KBM-7 (cell line): ENCODE results near the gene CDC6.
A peak's percentile ranks its signal among the peaks of the same experiment; 100 is the strongest.

Source experiments
- DNase-seq: peaks from one replicate; pipeline ENCODE4 v3.0.0-alpha.2; 2015
- in situ Hi-C: fragments of 300-500 bp; cut with MboI; formaldehyde crosslinking; loops from 2 replicates; pipeline ENCODE4 v1.14.3; 2020; ENCODE audit warnings: low sequenced_read_pairs, low pct_unique_long_range_greater_than_20kb, mixed read lengths

The CDC6 gene

DNA sequence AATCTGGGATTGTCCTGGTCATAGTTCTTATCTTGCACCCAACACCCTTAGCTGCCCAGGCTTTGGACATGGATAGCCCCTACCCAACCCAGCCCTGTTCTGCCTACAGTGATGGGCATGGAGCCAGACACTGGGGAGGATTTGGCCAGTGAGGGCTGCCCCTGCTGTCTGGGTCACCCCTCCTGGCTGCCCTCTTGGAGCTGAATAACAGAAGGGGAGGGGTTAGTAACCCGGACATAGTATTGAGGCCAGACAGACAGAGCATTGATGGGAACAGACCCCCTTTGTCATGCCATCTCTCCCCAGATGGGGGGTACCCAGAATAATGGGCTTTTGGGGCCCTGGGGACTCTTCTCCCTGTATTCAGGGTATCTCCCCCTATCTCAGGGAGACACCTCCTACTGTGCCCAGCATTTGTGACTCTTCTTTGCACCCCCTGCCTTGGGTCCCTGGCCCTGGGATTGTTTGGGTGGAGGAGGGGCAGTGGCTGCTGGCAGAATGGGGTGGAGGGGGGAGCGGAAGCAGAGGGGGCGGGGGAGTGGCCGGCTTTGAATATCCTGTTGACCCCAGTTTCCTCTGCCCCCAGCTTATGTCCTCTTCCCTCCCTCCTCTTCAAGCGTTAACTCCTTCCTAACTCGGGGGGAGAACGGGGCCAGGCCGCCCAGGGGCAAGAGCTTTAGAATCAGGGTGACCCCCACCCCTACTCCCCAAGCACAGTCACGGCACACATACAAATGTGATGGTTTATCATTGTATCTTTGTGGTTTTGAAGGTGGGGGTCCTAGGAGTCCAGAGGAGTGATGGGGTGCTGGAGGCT, 59.8 kb downstream of the CDC6 start:
- in situ Hi-C loops, result no loop called here
- no peak for DNase-seq

DNA sequence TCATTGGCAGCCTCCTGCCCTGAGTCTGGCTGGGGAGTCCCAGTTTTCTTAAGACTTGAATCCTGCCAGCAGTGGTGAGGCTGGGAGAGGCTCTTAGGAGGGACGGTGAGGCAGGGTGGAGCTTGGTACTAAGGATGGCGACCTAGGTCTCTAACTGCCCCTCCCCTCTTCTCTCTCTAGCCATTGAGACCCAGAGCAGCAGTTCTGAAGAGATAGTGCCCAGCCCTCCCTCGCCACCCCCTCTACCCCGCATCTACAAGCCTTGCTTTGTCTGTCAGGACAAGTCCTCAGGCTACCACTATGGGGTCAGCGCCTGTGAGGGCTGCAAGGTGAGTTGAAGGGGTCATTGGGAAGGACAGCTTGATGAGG, 60.4 kb downstream of the CDC6 start:
- in situ Hi-C loops, result no loop called here
- no peak for DNase-seq

DNA sequence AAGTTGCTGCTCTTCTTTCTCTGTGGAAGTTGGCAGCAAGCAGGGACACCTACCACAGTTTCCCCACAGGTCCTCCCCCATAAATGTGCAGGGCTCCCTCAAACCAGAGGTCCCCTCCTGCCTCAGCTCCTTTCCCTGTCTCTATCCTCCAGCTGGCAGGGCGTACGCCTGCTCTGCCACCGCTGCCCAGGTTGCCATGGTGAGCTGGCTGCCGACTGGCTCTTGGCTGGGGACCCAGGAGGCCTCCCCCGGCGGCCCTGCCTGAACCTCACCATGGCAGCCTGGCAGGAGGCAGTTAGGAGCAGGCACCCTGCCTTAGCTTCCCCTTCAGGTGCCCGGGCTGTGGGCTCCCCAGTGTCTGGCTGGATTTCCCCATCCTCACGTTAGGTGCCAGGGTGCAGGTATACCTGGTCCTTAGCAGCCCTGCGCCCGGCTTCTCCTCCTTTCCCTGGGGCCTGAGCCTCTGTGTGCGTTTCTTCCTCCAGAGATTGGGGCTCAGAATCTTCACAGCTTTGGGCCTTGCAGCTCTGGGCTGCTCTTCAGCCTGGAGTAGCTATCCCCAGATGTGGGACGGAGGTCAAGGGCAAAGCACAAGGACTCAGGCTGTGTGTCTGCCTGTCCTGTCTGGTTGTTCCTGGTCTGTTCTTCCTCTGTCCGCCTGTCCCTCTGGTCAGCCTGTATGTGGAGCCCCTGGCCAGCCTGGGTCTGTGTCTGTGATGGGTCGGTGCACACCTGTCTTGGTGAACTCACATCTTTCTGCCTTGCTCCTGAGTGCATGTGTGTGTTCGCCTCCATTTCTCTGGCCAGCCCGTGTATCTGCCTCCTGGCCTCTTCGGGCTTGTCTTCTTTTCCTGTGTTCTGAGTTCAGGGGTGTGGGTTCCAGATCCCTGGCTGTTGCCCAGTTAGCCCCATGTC, 61.1 kb downstream of the CDC6 start:
- in situ Hi-C loops, result no loop called here
- DNase-seq, result no peak

DNA sequence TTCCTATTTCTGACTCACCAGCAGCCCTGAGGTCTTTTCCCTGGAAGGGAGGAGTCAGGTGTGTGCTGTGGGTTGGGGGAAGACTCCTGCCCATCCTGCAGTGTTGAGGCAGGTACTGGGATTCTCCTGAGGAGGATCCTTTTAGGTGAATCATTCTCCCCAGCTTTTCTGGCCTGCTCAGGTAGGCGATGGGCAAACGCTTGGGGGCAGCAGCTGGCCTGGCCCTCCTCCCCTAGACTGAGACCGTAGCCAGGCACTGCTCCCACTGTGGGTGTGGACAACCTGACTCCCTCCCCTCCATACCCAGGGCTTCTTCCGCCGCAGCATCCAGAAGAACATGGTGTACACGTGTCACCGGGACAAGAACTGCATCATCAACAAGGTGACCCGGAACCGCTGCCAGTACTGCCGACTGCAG, 61.8 kb downstream of the CDC6 start:
- in situ Hi-C loops, result no loop called here
- no peak for DNase-seq

DNA sequence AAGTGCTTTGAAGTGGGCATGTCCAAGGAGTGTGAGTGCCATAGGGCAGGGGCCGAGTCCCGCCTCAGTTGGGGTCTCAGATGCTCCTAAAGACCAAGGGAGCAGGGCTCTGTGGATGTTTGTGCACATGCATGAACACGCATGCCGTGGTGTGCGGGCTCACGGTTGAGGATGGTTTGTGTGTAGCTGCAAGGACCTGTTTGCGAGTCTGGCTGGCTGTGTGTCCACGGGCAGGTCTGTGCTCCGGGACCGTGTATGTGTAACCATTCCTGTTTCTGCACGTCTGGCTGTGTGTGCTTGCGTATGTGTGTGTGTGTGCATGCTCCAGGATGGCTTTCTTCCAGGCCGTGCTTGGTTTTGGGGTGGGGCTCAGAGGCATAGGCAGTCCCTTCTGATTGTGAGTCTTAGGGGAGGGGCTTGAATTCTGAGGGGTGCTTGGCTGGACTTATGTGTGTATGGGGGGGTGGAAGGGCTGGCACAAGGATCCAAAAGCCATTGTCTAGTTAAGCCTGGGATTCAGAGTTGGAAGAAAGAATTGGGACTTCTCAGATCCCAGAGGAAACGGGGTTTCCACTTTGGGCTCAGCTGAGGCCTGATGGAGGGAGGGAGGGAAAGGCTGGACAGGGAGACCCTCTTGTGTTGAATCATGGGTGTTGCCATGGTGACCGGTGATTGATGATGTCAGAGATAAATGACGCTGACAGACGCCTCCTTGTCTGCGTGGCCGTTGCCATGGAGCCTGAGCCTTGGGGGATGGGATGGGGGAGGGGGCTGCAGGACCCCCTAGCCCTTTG, 62.4 kb downstream of the CDC6 start:
- DNase-seq, result no peak
- in situ Hi-C loops, result no loop called here

DNA sequence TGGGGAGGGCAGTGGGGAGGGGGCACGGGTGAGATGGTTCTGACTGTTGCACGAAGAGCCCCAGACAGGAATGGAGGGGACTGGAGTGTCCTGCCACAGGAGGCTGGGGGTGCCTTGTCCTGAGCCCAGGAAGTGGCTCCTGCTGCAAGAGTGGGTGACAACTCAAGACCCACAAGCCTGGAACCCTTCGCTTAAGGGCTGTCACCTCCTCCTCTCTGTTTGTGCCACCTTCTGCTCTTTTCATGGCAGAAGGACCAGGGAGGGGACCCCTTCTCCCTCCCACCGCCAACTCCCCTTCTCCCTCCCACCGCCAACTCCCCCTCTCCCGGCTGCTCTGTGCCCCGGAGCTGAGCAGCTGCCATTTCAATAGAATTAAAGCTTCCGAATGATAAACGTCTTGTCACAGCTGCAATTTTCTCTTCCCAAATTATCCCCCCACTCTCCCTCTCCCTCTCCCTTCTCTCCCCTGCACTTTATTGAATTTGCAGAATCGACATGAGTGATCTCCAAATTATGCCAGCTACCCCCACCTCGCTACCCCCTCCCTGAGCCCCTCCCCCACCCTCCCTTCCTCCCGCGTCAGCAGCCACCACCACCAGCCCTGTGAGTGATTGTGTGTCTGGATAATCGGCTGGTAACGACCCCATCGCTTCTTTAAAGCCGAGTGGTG, 63.1 kb downstream of the CDC6 start:
- DNase-seq, result no peak
- in situ Hi-C loops, result no loop called here

DNA sequence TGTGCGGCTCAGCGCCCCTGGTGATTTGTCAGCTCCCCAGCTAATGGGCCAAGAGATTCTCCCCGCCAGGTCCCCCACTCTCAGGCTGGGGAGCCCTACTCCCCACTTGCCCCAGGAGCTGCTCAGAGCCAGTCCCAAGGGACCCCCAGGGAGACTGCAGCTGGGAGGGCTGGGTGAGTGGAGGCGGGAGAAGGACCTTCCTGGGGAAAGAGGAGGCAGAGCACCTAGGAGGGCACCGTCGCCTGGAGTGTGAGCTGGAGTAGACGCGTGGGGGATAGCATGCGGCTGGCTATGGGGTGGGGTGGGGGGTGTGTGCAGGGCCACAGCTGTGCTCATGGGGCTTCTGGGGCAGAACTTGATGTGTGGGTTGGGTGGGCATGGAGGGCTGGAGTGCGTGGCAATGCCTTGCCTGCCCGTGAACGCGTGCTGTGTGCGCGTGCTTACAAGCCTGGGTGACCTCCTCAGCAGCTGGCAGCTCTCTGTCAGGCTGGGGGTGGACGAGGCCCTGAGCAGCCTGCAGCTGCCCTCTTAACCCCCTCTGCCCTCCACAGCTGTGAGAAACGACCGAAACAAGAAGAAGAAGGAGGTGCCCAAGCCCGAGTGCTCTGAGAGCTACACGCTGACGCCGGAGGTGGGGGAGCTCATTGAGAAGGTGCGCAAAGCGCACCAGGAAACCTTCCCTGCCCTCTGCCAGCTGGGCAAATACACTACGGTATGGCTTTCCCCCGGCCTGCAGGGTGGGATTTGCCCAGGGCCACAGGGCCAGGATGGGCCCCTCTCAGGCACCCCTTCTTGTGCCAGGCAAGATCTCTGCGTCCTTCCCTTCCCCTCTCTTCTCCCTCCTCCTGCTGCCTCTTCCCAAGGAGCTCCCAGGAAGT, 63.9 kb downstream of the CDC6 start:
- in situ Hi-C loops, result no loop called here
- DNase-seq, result no peak

DNA sequence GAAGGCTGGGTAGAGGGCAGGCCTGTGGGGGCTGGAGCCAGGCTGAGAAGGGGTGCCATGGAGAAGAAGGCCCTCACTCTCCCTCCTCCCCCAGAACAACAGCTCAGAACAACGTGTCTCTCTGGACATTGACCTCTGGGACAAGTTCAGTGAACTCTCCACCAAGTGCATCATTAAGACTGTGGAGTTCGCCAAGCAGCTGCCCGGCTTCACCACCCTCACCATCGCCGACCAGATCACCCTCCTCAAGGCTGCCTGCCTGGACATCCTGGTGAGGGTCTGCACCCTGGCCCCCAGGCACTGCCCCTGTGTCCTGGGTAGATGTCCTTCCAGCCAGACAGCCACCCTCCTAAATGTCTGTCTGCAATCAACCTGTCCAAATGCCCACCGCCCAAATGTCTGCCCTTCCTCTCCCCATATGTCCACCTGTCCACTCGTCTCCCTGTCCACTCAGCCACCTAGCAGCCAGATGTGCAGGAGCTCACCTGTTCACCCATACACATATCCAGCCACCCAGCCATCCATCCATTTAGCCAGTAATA, 64.6 kb downstream of the CDC6 start:
- no peak for DNase-seq
- in situ Hi-C loops, result no loop called here

DNA sequence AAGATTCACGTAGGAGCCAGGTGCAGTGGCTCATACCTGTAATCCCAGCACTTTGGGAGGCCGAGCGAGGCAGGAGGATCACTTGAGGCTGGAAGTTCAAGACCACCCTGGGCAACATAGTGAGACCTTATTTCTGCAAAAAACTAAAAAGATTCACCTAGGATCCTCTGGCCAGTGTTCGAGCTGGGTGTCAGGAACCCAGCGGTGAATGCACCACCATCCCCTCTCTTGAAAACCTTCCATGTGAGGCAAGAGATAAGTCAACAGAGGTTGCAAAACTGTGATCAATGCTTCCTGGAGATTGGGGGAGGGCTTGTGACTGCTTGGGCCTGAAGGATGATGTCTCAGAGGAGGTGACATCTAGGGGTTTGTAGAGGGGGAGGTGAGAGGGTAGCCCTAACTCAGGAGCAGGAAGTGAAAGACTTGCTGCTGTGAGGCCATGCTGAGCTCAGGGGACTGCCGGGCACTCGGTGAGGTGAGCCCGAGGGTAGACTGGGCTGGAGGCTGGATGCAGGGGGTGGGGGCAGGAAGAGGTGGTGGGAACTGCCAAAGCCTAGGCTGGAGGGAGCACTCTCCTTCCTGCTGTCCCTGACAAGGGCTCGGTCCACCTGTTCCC, 65.2 kb downstream of the CDC6 start:
- in situ Hi-C loops, result no loop called here
- peak; percentile 60 for DNase-seq
